Activated CD4-positive, alpha-beta T cell treated with anti-CD3 and anti-CD28 coated beads for 36 hours (primary cell): ENCODE results near the gene PRKAG2. TPM values are rescaled to one million over a fixed set of nuclear protein-coding genes. Genes with fewer than 3 reads are reported as not detected.

Source experiments
- ATAC-seq: fragments of 200-7000 bp; cut with Tn5 transposase; one replicate; pipeline ENCODE4 v1.10.0; 2021; ENCODE audit warnings: mild to moderate bottlenecking, moderate library complexity
- CTCF ChIA-PET: fragments of 350-600 bp; sonication (Branson Sonifier 250); formaldehyde crosslinking; loops from one replicate; lab custom pipeline; 2021; ENCODE audit warnings: antibody characterized with exemption; lab: Charles Lee
- POLR2A ChIA-PET: fragments of 350-600 bp; sonication (Branson Sonifier 250); formaldehyde crosslinking; loops from one replicate; lab custom pipeline; 2021; ENCODE audit warnings: antibody characterized with exemption, inconsistent platforms; lab: Charles Lee
- DNase-seq: peaks from one replicate; pipeline ENCODE4 v3.0.0-alpha.2; 2020
- H3K27ac Mint-ChIP-seq: one replicate; pipeline ENCODE4 v1.8.0; 2021; ENCODE audit warnings: mixed read lengths
- H3K27me3 Mint-ChIP-seq: one replicate; pipeline ENCODE4 v1.8.0; 2021; ENCODE audit warnings: mixed read lengths
- H3K36me3 Mint-ChIP-seq: one replicate; pipeline ENCODE4 v1.8.0; 2021; ENCODE audit warnings: low read depth, mixed read lengths
- H3K4me1 Mint-ChIP-seq: one replicate; pipeline ENCODE4 v1.8.0; 2021; ENCODE audit warnings: mixed read lengths
- H3K4me3 Mint-ChIP-seq: one replicate; pipeline ENCODE4 v1.8.0; 2021; ENCODE audit warnings: mild to moderate bottlenecking, moderate library complexity, mixed read lengths
- H3K9me3 Mint-ChIP-seq: one replicate; pipeline ENCODE4 v1.8.0; 2021; ENCODE audit warnings: low read depth, mixed read lengths
- intact Hi-C, 2 experiments: fragments of 100-400 bp; cut with DNase I in 1 of 2; cut with micrococcal nuclease in 1 of 2; formaldehyde crosslinking; loops; one replicate each; pipeline versions ENCODE4 v1.14.2 to v1.15.1; 2022 to 2024; cut with DNase I, micrococcal nuclease
- total RNA-seq, 2 experiments: library from RNA; stranded (reverse); gene quantifications; one replicate each; pipeline ENCODE4 v1.2.3, GENCODE V29; 2021

The PRKAG2 gene
- total RNA-seq, 2 experiments from 2014 or later, result 19.6 to 21.5 TPM

DNA sequence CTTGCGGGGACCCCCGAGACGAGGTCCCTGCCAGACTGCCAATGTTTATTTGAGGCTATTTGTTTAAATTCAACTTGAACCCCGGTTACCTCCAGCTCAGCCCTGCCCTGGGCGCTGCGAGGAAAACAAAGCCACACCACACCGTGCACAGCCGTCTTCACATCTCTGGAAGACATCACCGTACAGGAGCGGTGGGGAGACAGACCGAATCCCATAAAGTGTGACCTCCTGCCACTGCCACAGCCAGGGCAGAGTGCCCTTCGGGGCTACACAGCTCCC lies 40.0 kb downstream of the PRKAG2 start:
- Mint-ChIP-seq H3K4me1 (peaks cover 26% of the 10 kb centered on the region), H3K27me3 (no peaks in the 10 kb centered on the region), H3K4me3 (no peak overlapping the region), H3K27ac (no peak overlapping the region), H3K36me3 (no peaks in the 10 kb centered on the region), H3K9me3 (no peaks in the 10 kb centered on the region)
- no peak for DNase-seq
- CTCF ChIA-PET, result no interaction called here
- POLR2A ChIA-PET, result no interaction called here
- no peak for ATAC-seq
- intact Hi-C loops, result no loop called here

DNA sequence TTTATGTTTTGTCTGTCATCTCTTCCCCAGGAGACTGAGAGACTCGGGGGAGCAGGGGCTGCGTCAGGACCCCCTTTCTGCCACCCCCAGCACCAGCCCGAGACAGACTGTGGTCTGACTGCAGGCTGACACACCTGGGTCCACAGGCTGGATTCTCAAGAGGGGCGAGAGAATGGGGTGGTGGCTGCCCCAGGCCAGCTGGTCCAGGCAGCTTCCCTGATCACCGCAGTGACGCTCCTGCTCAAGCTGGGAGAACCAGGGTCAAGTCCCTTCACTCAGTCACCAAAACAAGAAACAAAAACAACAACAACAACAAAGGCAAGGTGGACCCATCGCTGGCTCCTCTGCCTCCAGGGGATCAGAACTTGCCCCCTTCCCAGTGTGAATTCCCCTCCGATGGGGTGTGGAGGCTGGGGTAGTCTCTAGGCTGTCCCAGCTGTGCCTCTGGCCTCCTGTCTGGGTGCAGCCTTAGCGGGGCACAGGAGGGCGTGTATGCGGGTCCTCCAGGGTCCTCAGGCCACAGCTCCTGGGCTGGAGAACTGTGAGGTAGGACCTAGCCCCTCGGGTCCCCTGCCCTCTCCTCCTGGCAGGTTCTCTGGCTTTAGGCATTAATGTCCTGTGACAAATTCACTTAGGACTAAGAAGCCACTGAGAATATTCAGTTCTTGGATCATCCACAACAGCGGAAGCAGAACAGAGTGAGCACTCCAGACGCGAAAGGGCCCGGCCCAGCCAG lies 40.6 kb downstream of the PRKAG2 start:
- no peak overlapping the region for H3K27ac Mint-ChIP-seq
- ATAC-seq (no peak), DNase-seq (no peak)
- ChIA-PET POLR2A (no interaction called here), CTCF (no interaction called here)
- H3K4me1 Mint-ChIP-seq, result peaks cover 26% of the 10 kb centered on the region
- no peaks in the 10 kb centered on the region for H3K9me3 Mint-ChIP-seq
- H3K36me3 Mint-ChIP-seq, result no peaks in the 10 kb centered on the region
- no peak overlapping the region for H3K4me3 Mint-ChIP-seq
- H3K27me3 Mint-ChIP-seq, result no peaks in the 10 kb centered on the region
- intact Hi-C loops, result no loop called here

DNA sequence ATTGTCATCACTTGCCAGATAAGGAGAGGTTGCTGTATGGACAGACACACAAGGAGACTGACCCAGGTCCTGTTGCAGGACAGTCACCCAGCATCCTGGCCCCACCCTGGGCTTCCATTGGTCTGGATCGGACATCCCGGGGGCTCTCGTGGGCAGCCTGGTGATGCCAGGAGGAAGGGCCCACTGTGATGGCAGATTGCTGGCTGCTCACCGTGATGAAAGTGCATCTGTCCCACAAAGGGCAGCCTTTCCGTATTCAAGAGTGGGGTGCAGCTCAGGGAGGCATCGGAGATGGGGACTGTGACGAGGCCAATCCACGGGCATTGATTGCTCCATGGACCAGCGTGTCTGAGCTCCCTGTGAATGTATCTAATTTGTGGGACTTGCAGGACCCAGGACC lies 41.3 kb downstream of the PRKAG2 start:
- intact Hi-C loops, result no loop called here
- H3K9me3 Mint-ChIP-seq, result no peaks in the 10 kb centered on the region
- H3K4me3 Mint-ChIP-seq, result no peak overlapping the region
- no peaks in the 10 kb centered on the region for H3K36me3 Mint-ChIP-seq
- H3K27me3 Mint-ChIP-seq, result no peaks in the 10 kb centered on the region
- CTCF ChIA-PET, result no interaction called here
- H3K4me1 Mint-ChIP-seq, result peaks cover 26% of the 10 kb centered on the region
- POLR2A ChIA-PET, result no interaction called here
- no peak overlapping the region for H3K27ac Mint-ChIP-seq
- DNase-seq (no peak), ATAC-seq (no peak)

DNA sequence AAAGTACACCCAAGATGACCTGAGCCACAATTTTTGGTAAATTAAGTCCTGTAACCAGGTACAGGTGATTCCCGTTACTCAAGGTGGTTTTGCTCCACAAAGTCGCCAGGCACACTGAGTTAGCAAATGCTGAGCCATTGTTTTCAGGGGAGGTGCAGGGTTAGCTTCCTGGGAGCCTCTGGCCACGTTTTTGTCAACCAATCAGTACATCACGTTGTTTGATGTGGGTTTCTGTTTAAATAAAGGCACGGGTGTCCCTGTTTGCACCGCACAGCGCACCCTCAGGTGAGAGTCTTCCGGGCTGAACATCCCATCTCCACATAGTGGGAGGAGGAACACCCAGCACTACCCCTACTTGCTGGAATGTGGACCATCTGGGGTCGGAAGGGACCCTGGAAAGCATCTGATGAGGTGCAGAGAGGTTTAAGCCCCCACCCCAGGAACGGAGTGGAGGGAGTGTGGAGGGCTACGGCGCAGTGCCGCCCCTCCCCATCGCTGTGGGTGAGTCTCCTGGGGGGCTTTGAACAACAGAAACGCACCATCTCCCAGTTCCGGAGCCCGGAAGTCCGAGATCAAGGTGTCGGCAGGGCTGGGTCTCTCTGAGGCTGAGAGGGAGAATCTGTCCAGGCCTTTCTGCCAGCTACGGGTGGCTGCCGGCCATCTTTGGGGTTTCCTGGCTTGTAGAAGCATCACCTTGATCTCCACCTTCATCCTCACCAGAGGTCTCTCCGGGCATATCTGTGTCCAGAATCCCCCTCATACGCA lies 42.5 kb downstream of the PRKAG2 start:
- ATAC-seq (no peak), DNase-seq (no peak)
- H3K9me3 Mint-ChIP-seq, result no peaks in the 10 kb centered on the region
- peaks cover 17% of the 10 kb centered on the region for H3K4me1 Mint-ChIP-seq
- CTCF ChIA-PET, result no interaction called here
- no peaks in the 10 kb centered on the region for H3K27me3 Mint-ChIP-seq
- no peaks in the 10 kb centered on the region for H3K36me3 Mint-ChIP-seq
- no peak overlapping the region for H3K4me3 Mint-ChIP-seq
- no peak overlapping the region for H3K27ac Mint-ChIP-seq
- intact Hi-C loops, result no loop called here
- POLR2A ChIA-PET, result no interaction called here

DNA sequence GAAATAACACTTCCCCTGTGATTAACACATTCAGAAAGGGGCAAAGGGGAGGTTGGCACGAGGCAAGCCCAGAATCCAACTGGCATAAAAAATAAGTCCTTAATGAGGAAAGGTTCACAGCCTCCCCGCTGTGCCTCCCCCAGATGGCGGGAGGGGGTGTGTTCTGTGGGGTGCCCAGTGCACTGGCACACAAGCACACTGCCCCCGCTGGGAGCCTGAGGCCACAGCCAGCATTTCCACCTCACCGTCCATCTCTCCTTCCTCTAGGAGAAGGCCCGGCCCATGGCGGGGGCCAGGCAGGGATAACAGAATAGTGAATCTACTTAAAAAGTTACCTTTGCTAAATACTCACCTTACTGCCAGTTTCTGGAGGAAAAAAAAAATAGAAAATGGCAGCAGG lies 43.2 kb downstream of the PRKAG2 start:
- ATAC-seq (no peak), DNase-seq (no peak)
- Mint-ChIP-seq H3K27me3 (no peaks in the 10 kb centered on the region), H3K27ac (no peak overlapping the region), H3K9me3 (no peaks in the 10 kb centered on the region), H3K4me1 (peaks cover 19% of the 10 kb centered on the region), H3K4me3 (no peak overlapping the region), H3K36me3 (no peaks in the 10 kb centered on the region)
- ChIA-PET CTCF (no interaction called here), POLR2A (no interaction called here)
- intact Hi-C loops, result no loop called here

DNA sequence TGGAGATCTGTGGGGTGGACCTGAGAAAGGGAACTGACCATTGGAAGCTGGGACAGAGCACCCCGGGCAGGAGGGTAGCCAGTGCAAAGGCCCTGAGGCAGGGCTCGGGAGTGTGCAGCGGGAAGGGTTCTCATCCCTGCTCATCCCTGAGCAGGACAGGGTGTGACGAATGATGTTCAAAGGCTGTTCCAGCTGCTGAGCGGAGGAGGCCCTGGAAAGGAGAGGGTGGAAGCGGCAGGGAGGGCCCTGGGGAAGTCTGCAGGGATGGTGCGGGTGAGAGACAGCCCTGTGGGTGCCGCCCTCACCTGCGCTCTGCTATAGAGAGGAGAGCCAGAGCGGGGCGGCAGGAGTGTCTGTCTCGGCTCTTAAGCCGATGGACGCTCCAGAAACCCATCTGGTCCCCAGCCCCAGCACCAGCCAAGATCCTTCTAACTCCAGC lies 43.7 kb downstream of the PRKAG2 start:
- CTCF ChIA-PET, result no interaction called here
- DNase-seq (no peak), ATAC-seq (no peak)
- no peak overlapping the region for H3K4me3 Mint-ChIP-seq
- intact Hi-C loops, result no loop called here
- peaks cover 16% of the 10 kb centered on the region for H3K4me1 Mint-ChIP-seq
- no peaks in the 10 kb centered on the region for H3K9me3 Mint-ChIP-seq
- POLR2A ChIA-PET, result no interaction called here
- no peak overlapping the region for H3K27ac Mint-ChIP-seq
- no peaks in the 10 kb centered on the region for H3K27me3 Mint-ChIP-seq
- H3K36me3 Mint-ChIP-seq, result no peaks in the 10 kb centered on the region

DNA sequence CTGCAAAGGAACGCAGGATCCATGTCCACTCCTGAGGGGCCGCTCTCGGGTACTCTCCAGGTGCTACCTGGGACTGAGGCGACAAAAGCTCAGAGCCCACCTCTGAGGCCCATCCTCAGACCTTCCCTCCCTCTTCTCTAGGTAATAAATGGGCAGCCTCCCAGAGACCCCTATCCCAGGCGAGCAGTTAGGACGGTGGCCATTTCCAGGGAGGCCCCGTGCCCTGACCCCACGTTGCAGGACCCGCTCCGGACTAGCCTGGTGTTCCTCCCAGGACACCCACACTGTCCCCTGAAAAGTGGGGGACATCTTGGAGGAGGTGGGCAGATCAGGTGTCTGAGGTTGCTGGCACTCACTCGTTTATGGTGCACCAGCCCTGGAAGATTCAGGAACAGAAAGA lies 44.3 kb downstream of the PRKAG2 start:
- Mint-ChIP-seq H3K4me1 (peaks cover 13% of the 10 kb centered on the region), H3K9me3 (no peaks in the 10 kb centered on the region), H3K36me3 (no peaks in the 10 kb centered on the region), H3K4me3 (no peak overlapping the region), H3K27ac (no peak overlapping the region), H3K27me3 (no peaks in the 10 kb centered on the region)
- ChIA-PET CTCF (no interaction called here), POLR2A (no interaction called here)
- intact Hi-C loops, result no loop called here
- ATAC-seq (no peak), DNase-seq (no peak)

DNA sequence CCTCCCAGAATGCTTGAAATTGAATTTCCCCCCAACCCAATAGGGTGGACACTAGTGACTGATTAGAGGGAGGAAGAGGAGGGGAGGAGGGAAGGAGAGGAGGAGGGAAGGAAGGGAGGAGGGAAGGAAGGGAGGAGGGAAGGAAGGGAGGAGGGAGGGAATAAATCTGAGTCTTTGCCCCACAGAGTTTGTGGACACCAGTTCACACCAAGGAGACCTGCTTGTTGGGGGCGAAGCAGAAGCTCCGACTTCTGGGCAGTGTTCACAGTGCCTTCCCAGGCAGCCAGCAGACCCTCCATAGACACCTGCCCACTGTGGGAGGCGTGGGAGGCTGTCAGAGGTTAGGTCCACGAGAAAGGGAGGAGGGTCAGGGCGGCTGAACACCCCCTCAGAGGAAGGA lies 44.8 kb downstream of the PRKAG2 start:
- Mint-ChIP-seq H3K4me3 (no peak overlapping the region), H3K27me3 (no peaks in the 10 kb centered on the region), H3K4me1 (peaks cover 13% of the 10 kb centered on the region), H3K36me3 (no peaks in the 10 kb centered on the region), H3K9me3 (no peaks in the 10 kb centered on the region), H3K27ac (no peak overlapping the region)
- POLR2A ChIA-PET, result no interaction called here
- ATAC-seq (no peak), DNase-seq (no peak)
- CTCF ChIA-PET, result no interaction called here
- intact Hi-C loops, result no loop called here

DNA sequence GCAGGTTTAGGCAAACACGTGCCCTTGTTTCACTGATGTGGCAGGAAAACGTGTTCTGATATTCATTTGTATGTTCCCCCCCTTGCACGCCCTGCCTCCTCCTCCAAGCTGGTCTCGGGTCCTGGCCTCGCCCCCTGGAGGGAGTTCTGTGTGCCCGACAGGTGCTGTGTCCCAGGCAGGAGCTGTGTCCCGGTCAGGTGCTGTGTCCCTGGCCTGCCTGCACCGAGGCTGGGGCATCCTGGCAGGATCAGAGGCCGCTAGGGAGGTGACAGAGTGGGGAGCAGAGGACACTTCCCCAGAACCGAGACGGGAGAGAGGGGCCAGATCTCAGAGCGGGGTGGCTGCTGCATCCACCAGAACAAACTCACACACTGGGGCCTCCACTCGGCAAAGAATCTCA lies 45.3 kb downstream of the PRKAG2 start:
- Mint-ChIP-seq H3K36me3 (no peaks in the 10 kb centered on the region), H3K27me3 (no peaks in the 10 kb centered on the region), H3K4me1 (peaks cover 13% of the 10 kb centered on the region), H3K9me3 (no peaks in the 10 kb centered on the region), H3K4me3 (no peak overlapping the region), H3K27ac (no peak overlapping the region)
- ATAC-seq (no peak), DNase-seq (no peak)
- POLR2A ChIA-PET, result no interaction called here
- CTCF ChIA-PET, result no interaction called here
- intact Hi-C loops, result no loop called here

DNA sequence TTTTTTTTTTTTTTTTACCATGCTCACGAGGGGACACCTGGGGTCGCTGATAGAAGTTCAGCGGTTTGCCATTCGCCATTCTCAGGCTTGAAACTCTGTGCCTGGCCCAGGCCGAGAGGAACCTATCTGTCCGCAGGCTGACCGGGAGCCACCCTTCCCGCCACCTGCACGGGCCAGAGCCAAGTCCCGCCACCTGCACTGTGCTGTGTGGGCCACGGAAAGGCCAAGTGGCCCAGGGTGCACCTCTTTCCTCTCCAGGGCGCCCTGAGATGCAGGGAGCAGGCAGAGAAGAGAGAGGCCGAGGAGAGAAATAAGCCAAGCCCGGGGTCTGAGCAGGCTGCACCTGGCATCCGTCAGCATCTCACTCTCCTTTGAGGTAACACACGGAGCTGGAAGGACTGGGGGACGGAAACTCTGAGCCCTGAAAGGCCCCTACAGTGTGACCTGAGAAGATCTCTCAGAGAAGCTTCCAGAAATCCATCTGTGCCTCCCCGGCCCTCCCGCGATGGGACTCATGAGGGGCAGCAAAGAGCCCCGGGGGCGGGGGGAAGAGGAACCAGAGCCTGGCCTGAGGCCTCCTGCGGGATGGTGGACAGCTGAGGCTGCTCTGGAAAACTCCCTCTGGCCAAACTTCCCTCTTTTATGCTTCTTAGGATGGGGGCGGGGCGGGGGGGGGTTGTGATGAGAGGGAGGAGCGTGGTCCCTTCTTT lies 46.6 kb downstream of the PRKAG2 start:
- intact Hi-C loops, result no loop called here
- no peak overlapping the region for H3K27ac Mint-ChIP-seq
- CTCF ChIA-PET, result no interaction called here
- no peaks in the 10 kb centered on the region for H3K36me3 Mint-ChIP-seq
- no peaks in the 10 kb centered on the region for H3K9me3 Mint-ChIP-seq
- no peaks in the 10 kb centered on the region for H3K27me3 Mint-ChIP-seq
- peaks cover 19% of the 10 kb centered on the region for H3K4me1 Mint-ChIP-seq
- DNase-seq (no peak), ATAC-seq (no peak)
- no peak overlapping the region for H3K4me3 Mint-ChIP-seq
- POLR2A ChIA-PET, result no interaction called here

DNA sequence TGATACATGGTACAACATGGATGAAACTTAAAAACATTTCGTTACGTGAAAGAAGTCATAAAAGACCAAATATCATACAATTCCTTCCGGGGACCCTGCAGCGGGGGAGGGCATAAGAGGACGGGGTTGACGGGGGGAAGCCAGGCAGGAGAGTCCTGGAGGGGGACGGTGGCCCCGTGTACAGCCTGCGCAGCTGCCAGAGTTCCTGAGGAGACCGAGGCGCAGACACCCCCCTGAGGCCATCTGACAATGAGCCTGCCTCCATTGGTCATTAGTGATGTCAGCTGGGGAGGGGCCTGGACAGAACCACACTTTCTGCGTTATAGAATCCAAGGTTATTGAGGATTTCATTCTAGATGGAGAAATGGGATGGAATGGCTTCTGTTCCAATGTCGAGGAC lies 47.2 kb downstream of the PRKAG2 start:
- no peak overlapping the region for H3K27ac Mint-ChIP-seq
- H3K9me3 Mint-ChIP-seq, result no peaks in the 10 kb centered on the region
- ATAC-seq, result no peak
- no peaks in the 10 kb centered on the region for H3K27me3 Mint-ChIP-seq
- H3K4me1 Mint-ChIP-seq, result peaks cover 19% of the 10 kb centered on the region
- intact Hi-C loops, result no loop called here
- no peaks in the 10 kb centered on the region for H3K36me3 Mint-ChIP-seq
- ChIA-PET POLR2A (no interaction called here), CTCF (interaction anchor here (0.9 kb wide), 1 partner anchor 70 kb away, joined by 3 read pairs; no protein-coding TSS in a partner anchor)
- H3K4me3 Mint-ChIP-seq, result no peak overlapping the region
- no peak for DNase-seq

DNA sequence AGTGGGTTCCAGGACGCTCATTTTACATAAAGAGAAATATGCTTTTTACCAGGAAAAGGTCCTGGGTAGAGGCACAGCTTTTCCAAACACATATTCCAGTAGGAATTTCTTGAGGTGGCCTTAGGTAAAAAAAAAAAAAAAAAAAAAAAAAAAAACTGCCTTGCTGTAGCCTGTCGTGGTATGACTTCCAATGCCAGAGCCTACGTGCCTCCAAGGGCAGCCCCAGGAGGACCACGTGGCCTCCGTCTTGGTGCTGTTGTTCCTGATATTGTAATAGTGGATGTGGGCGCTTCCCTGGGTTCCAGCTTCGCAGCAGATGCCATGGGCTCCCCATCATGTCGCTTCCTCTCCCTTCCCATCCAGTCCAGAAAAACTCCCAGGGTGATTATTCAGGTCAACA lies 49.3 kb downstream of the PRKAG2 start:
- no peaks in the 10 kb centered on the region for H3K27me3 Mint-ChIP-seq
- ChIA-PET CTCF (no interaction called here), POLR2A (no interaction called here)
- H3K36me3 Mint-ChIP-seq, result no peaks in the 10 kb centered on the region
- peaks cover 13% of the 10 kb centered on the region for H3K4me1 Mint-ChIP-seq
- no peaks in the 10 kb centered on the region for H3K9me3 Mint-ChIP-seq
- DNase-seq (no peak), ATAC-seq (no peak)
- no peak overlapping the region for H3K27ac Mint-ChIP-seq
- H3K4me3 Mint-ChIP-seq, result no peak overlapping the region
- intact Hi-C loops, result no loop called here
